ENCODE results near the gene RHBDD1.

Gene RHBDD1

GRCh38 chr2:227000123-227000522 lies 164.3 kb downstream of the RHBDD1 start:
- no peak overlapping the region for H3K27ac ChIP-seq (ENCODE audit: low read depth, low read length)
- no peaks in the 10 kb centered on the region for H3K27me3 ChIP-seq (ENCODE audit: control insufficient read depth, low read length)
- TF ChIP-seq, protein P1, sequence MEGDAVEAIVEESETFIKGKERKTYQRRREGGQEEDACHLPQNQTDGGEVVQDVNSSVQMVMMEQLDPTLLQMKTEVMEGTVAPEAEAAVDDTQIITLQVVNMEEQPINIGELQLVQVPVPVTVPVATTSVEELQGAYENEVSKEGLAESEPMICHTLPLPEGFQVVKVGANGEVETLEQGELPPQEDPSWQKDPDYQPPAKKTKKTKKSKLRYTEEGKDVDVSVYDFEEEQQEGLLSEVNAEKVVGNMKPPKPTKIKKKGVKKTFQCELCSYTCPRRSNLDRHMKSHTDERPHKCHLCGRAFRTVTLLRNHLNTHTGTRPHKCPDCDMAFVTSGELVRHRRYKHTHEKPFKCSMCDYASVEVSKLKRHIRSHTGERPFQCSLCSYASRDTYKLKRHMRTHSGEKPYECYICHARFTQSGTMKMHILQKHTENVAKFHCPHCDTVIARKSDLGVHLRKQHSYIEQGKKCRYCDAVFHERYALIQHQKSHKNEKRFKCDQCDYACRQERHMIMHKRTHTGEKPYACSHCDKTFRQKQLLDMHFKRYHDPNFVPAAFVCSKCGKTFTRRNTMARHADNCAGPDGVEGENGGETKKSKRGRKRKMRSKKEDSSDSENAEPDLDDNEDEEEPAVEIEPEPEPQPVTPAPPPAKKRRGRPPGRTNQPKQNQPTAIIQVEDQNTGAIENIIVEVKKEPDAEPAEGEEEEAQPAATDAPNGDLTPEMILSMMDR (IDR thresholded peaks at IDR 0.05; ENCODE audit: low read depth, low read length, poor library complexity, severe bottlenecking): no peak
- no peak for TF ChIP-seq EZH2phosphoT487 (IDR thresholded peaks at IDR 0.05; ENCODE audit: borderline replicate concordance, low read length)
- H3K79me2 ChIP-seq (ENCODE audit: control insufficient read depth, low read length): no peaks in the 10 kb centered on the region
- H3K36me3 ChIP-seq (ENCODE audit: control insufficient read depth, low read length): peaks cover 7% of the 10 kb centered on the region; the same call in 1 of the 2 replicates
- H4K20me1 ChIP-seq (ENCODE audit: control insufficient read depth, insufficient read depth, low read depth, low read length): no peaks in the 10 kb centered on the region
- H3K4me2 ChIP-seq (ENCODE audit: low read length): no peak overlapping the region
- no peaks in the 10 kb centered on the region for H3K9me2 ChIP-seq (replicated peaks; ENCODE audit: control insufficient read depth, low read length)
- H3K4me1 ChIP-seq (ENCODE audit: control insufficient read depth, low read length): no peaks in the 10 kb centered on the region
- no peak overlapping the region for H3K4me3 ChIP-seq (ENCODE audit: low read length)
- H3F3A ChIP-seq (ENCODE audit: control insufficient read depth, insufficient read depth): no peaks in the 10 kb centered on the region
- H3K9me3 ChIP-seq (ENCODE audit: control insufficient read depth, insufficient read depth, low read length): no peaks in the 10 kb centered on the region

GRCh38 chr2:227004482-227004881 lies 168.6 kb downstream of the RHBDD1 start:
- no peaks in the 10 kb centered on the region for H3K79me2 ChIP-seq (ENCODE audit: control insufficient read depth, low read length)
- H3K4me1 ChIP-seq (ENCODE audit: control insufficient read depth, low read length): no peaks in the 10 kb centered on the region
- TF ChIP-seq, protein P1 (IDR thresholded peaks at IDR 0.05; ENCODE audit: low read depth, low read length, poor library complexity, severe bottlenecking): no peak
- no peak for TF ChIP-seq EZH2phosphoT487 (IDR thresholded peaks at IDR 0.05; ENCODE audit: borderline replicate concordance, low read length)
- H3K9me3 ChIP-seq (ENCODE audit: control insufficient read depth, insufficient read depth, low read length): no peaks in the 10 kb centered on the region
- no peaks in the 10 kb centered on the region for H4K20me1 ChIP-seq (ENCODE audit: control insufficient read depth, insufficient read depth, low read depth, low read length)
- H3K27me3 ChIP-seq (ENCODE audit: control insufficient read depth, low read length): no peaks in the 10 kb centered on the region
- no peaks in the 10 kb centered on the region for H3K9me2 ChIP-seq (replicated peaks; ENCODE audit: control insufficient read depth, low read length)
- no peaks in the 10 kb centered on the region for H3F3A ChIP-seq (ENCODE audit: control insufficient read depth, insufficient read depth)
- no peaks in the 10 kb centered on the region for H3K36me3 ChIP-seq (ENCODE audit: control insufficient read depth, low read length)
- no peak overlapping the region for H3K4me3 ChIP-seq (ENCODE audit: low read length)
- no peak overlapping the region for H3K4me2 ChIP-seq (ENCODE audit: low read length)
- no peak overlapping the region for H3K27ac ChIP-seq (ENCODE audit: low read depth, low read length)

- TF ChIP-seq, protein P1 (IDR thresholded peaks at IDR 0.05; ENCODE audit: low read depth, low read length, poor library complexity, severe bottlenecking): no peak
- no peak for TF ChIP-seq EZH2phosphoT487 (IDR thresholded peaks at IDR 0.05; ENCODE audit: borderline replicate concordance, low read length)
- H3K4me3 ChIP-seq (ENCODE audit: low read length): no peak overlapping the region
- no peaks in the 10 kb centered on the region for H3K36me3 ChIP-seq (ENCODE audit: control insufficient read depth, low read length)
- no peaks in the 10 kb centered on the region for H3K27me3 ChIP-seq (ENCODE audit: control insufficient read depth, low read length)
- H3K4me1 ChIP-seq (ENCODE audit: control insufficient read depth, low read length): no peaks in the 10 kb centered on the region
- no peaks in the 10 kb centered on the region for H3K9me3 ChIP-seq (ENCODE audit: control insufficient read depth, insufficient read depth, low read length)
- no peak overlapping the region for H3K27ac ChIP-seq (ENCODE audit: low read depth, low read length)
- H3K9me2 ChIP-seq (replicated peaks; ENCODE audit: control insufficient read depth, low read length): no peaks in the 10 kb centered on the region
- no peaks in the 10 kb centered on the region for H3F3A ChIP-seq (ENCODE audit: control insufficient read depth, insufficient read depth)
- no peak overlapping the region for H3K4me2 ChIP-seq (ENCODE audit: low read length)
- H4K20me1 ChIP-seq (ENCODE audit: control insufficient read depth, insufficient read depth, low read depth, low read length): no peaks in the 10 kb centered on the region
- no peaks in the 10 kb centered on the region for H3K79me2 ChIP-seq (ENCODE audit: control insufficient read depth, low read length)
Measured at GRCh38 chr2:227006189-227006897, 170.5 kb downstream of the RHBDD1 start.
